Muscle of arm (tissue), 12 donors: ENCODE data around the gene GSE1. TPM values are rescaled to one million over a fixed set of nuclear protein-coding genes. Genes with fewer than 3 reads are reported as not detected.

Experiments
- DNase-seq: peaks from one replicate; pipeline ENCODE4 v3.0.0-alpha.2; 2013
- polyA plus RNA-seq, 12 donors: library from polyadenylated mRNA; unstranded; fragments of 120-200 nt; gene quantifications; one replicate each; pipeline ENCODE4 v1.2.1, GENCODE V29; 2013; ENCODE audit not compliant: insufficient read length in 12 of 12

GSE1 gene
- polyA plus RNA-seq, 12 donors: 35.4 to 106 (median 53.9) TPM; not detected in 1

DNA sequence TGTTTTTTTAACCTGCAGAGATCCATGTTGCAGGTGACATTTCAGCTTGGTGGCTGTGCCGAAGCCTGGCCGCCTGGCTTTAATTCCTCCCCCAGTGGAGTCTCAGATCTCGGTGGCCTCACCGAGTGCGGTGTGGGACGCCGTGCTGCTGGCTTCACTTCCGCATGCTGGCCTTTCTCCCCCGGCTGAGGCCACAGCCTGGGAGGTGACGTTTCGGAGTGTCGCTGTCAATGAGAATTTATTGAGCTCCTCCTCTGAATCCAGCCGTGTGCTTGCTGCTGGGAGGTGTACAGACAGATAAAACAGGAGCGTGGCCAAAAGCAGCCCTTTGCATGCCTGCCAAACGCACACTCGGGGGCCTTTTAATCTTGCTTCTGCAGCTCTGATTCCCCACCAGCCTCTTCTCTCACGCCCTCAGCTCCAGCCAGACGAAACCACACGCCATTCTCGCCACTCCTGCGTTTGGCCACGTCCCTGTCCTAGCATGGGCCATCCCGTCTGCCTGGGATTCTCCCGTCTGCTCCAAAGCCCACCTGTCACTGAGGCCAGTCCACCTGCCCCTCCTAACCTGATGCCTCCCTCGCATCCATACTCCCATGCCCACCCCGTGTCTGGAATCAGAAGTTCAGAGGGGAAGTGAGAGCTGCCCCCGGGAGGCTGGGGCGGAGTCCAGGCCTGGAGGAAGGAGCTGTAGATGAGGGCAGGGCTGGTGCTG is 3.6 kb downstream of the GSE1 start:
- DNase-seq: no peak

- no peak for DNase-seq
Measured at GRCh38 chr16:85617948-85618347, 4.8 kb downstream of the GSE1 start.

DNA sequence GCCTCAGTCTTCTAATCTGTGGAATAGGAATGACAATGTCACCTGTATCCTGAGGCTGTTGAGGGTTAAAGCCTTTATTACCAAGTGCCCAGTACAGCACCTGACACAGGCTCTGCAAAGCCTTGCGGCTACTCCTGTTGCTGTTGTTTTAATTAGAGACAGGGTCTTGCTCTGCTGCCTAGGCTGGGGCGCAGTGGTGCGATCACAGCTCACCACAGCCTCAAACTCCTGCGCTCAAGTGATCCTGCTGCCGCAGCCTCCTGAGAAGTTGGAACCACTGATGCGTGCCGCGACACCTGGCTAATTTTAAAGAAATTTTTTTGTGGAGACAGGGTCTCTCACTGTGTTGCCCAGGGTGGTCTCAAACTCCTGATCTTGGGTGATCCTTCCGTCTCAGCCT is 5.4 kb downstream of the GSE1 start:
- DNase-seq: no peak

- DNase-seq: no peak
Measured at GRCh38 chr16:85619101-85619891, 6.2 kb downstream of the GSE1 start.

DNA sequence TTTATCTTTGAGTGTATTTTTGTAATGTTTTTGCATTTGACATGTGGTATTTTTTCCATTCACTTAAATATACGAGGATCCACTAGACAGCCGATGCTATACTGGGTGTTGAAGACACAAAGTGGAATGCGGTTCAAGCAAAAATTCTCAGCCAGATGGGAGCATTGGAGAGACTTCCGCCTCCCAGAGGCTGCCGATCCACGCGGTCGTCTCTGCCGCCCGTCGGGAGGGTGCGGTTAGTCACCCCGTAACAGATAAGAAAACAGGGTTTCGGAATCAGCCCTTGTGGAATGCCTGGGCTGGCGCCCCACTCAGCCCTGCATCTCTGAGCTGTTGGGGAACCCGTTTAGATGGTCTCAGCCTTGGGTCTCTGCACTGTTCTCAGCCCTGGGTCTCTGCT is 7.3 kb downstream of the GSE1 start:
- DNase-seq: no peak

DNA sequence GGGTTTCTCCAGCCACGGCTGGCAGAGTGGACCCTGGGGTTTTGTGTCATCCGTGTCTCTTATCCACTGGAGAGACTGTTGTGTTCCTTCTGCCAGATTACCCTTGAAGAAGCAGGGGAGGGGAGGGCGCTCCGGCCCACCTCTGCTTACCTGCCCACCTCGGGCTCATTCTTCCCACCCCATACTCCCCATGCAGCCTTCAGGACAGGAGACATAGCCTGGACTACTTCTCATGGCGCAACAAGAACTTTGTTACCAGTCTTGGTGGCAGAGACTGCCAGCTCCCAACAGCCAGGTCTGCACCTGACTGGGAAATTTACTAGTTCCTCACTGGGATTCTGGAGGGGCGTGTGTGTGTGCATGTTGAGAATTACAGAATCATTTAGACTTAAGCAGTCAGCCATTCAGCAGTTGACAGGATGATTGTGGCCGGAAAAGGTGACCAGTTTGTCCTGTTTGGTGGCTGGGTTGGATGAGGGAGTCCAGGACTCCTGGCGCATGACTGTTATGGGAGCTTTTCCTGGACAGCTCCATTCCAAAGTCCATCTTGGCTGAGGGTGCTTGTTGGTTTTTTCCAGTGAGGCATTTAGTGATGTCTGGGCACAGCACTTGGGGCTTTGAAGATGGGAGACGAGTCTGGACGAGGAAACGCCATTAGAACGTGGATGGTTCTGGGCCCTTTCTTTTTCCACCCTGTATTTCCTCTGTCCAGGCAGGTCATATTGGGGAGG is 8.7 kb downstream of the GSE1 start:
- no peak for DNase-seq

DNA sequence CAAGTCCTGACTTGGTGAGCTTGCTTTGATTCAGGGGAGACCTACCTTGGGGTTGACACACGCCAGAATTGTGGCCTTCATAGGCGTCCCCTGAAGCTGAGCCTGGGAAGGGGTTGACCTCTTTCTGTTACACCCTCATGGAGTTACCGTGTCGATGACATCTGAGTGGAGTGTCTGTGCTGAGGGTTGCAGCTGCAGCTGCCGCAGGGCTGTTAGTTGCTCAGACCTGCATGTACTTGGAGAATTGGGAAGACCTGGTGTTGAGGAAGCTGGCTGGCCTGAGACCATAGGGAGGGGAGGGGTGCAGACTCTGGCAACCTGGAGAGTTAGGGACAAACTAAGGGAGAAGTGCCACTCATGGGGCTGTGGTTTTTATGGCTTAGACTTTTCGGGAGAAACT is 9.6 kb downstream of the GSE1 start:
- DNase-seq: no peak

- no peak for DNase-seq
Measured at GRCh38 chr16:85623250-85623649, 10.1 kb downstream of the GSE1 start.

DNA sequence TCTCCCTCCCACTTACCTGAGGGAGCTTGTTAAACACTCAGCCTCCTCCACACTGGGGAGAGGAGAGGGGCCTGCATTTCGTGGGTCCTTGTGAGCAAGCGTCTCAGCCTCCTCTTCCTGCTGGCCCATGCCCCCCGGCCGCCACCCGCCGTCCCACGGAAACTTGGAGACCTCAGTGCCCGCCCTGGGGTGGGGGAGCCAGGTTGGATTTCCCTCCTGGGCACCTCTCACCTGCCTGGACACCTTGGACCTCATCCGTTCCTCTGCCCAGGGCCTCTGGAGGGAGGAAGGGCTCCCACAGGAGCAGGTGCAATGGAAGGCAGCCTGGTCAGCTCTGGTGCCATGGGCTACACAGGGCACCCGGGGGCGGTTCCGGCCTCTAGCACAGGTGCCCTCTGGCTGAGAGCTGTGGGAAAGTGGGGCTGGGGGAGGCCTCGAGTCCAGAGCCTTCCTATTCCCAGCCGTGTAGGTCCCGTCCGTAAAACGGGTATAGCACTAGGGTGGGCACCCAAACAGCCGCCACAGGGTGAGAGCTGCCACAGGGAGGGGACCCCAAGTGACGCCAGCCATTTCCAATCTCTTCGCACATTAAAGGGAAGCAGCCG is 11.0 kb downstream of the GSE1 start:
- DNase-seq: no peak

- DNase-seq: no peak
Measured at GRCh38 chr16:85624646-85625045, 11.5 kb downstream of the GSE1 start.

- DNase-seq: no peak
Measured at GRCh38 chr16:85625053-85625452, 11.9 kb downstream of the GSE1 start.

DNA sequence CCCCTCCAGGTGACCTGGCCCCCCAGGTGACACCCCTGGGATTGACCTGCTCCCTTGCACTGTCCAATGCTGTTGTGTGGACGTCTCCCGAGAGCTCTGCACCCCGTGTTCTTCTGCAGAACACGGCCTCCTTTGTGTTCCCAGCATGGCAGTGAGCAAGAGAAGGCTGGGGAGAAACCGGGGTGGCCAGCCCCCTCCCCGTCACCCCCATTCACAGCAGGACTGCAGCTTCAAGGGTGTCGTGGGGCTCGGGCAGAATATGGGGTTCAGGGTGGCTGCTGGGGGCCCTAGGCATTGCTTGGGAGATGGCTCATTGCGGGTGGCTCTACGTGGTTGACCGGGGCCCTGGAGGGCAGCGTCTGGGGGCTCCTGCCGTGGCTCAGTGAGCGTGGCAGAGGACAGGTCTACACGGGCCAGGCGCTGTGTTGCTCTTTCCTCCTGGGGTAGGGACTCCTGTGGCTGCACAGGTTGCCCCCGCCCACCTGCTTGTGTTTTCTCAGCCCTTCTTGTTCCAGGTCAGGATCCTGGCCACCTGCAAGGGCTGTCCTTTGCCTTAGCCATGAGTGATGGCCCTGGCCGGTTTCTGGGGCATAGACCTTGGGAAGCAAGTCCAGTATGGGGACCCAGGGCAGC is 12.5 kb downstream of the GSE1 start:
- no peak for DNase-seq

GRCh38 chr16:85626191-85626981 is 13.3 kb downstream of the GSE1 start:
- DNase-seq: no peak

- DNase-seq: no peak
Measured at GRCh38 chr16:85627089-85627488, 14.0 kb downstream of the GSE1 start.

DNA sequence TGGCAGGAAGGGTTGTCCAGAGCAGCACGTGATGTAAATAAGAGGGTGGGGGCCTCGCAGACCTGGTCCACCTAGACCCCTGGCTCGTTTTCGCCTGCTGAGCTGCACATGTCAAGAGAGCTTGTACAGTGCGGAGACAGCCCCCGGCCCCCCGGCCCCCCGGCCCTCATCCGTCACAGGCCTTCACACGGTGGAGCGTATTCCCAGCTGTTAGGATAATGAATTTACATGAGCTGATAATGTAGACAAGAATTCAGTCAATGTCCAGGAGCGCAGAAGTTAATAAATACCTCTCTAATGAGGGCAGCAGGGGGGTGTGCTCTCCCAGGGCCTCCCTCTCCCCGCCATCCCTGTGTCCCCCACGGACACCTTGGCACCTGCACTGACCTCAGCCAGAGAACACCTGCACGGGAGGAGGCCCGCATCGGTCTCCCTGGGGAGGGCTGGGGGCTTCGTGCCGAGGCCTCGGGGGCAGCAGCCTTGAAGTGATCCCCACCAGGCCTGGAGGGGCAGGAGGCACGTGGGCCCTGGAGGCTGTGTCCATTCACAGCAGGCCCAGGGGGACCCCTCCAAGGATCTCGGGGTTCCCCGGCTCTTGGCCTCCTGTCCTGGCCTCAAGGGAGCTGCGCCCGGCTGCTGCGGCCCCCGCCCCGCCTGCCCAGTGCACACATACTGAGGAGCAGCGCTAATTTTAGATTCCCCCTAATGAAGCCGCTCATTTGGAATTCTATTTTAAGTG is 14.6 kb downstream of the GSE1 start:
- DNase-seq: no peak

- DNase-seq: no peak
Measured at GRCh38 chr16:85628265-85628556, 15.1 kb downstream of the GSE1 start.

DNA sequence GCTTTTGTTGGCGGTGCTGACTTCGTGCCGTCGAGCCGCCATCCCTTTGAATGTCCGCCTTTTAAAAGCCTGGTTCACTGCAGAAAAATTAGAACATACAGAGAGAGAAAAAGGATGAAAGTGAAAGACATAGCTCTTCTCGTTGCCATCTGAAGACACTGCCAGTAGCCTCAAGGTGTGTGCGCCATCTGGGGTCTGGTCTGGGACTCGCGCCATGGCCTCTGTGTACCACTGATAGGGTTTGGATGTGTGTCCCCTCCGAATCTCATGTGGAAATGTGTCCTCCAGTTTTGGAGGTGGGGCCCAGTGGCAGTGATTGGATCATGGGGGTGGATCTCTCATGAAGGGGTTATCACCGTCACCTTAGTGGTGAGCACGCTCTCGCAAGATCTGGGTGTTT is 15.5 kb downstream of the GSE1 start:
- DNase-seq: no peak

DNA sequence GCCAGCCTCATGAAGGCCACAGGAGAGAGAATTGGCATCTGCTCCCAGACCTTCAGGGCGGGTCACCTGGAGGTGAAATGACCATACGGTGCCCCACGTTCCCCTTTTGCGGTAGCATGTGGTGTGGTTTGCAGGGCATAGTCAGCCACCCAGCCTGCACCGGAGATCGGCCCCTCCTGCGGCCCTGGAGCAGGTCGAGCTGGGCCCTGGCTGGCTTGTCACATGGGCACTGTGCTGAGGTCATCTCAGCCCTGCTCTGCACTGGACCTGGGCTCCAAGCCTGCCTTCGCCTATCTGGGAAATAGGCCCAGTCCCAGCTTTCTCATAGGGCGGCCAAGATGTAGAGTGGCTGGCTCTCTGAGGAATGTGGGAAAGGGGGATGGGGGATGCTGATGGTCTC is 16.2 kb downstream of the GSE1 start:
- no peak for DNase-seq

DNA sequence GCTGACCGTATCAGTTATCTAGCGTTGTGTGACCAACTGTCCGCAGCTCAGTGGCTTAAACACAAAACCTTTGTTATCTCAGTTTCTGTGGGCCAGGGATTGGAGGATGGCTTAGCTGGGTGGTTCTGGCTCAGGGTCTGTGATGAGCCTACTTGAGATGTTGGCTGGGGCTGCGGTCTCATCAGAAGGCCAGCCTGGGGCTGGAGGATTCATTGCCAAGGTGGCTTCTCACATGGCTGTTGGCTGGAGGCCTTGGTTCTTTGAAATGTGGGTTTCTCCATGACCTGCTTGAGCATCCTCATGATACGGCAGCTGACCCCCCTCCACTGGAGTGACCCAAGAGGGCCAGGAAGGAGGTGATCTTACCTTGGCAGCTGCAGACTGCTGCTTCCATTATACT is 16.7 kb downstream of the GSE1 start:
- no peak for DNase-seq

DNA sequence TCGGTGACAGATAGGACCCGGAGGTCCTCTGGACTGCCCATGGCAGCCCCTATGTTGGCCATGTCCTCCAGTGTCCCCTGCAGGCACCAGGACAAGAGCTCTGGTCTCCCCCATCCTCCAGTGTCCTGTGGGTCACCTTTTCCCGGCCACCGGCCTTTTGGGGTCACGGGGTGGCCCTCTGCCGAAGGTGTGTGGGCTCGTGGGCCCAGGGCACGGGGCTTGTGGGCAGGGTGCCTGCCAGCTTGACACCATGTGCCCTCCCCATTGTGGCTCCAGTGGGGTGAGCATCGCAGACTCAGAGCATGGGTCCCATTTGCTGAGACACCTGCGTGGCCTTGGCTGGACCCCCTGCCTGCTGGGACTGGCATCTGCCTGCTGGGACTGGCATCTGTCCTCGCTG is 18.1 kb downstream of the GSE1 start:
- DNase-seq: no peak
